HG03196 (cell line): ENCODE results near the gene NIM1K.
A peak's percentile ranks its signal among the peaks of the same experiment; 100 is the strongest.
"Not testable (repeated sequence)": the region's sequence is repeated elsewhere in the genome, so short reads cannot be mapped to it uniquely, and the experiment has no call there.

Experiments used
- ATAC-seq: cut with Tn5 transposase; IDR thresholded peaks from one replicate; pipeline ENCODE4 v1.9.1; 2021; ENCODE audit not compliant: unreplicated experiment

The NIM1K gene

DNA sequence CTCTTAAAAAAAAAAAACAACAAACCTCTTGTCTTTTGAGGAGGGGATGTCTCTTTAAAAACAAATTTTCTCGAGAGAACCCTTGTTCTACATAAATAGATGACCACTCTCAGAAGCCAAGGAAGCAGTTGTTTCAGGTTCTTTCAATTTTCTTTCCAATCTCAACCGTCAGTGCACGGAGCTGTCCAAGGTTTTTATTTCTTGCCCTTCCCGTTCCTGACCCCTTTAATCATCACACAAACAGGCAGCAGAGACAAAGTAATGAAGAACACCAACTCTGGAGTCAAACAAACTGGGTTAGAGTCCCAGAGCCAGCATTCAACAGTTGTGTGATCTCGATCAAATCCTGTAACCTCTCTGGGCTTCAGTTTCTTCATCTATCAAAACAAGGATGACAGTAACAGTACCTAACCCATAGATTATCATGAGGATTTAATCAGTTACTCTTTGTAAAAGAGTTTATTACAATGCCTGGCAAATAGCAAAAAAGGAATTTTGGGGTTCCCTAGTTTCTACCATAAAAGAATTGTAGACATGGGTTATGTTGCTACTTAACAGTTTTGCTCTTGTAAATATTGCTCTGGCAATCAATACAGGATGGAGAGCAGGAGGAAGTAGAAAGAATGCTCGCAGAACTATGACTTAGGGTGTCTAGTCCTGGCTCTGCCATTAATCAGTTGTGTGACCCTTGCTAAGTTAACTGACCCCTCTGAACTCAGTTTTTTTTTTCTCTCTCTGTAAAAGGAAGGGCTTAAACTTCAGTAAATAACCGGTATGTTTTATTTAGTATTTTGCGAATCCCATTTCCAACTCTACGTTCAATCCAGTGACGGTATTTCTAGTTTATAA, 1.0 kb upstream of the NIM1K start:
- no peak for ATAC-seq

DNA sequence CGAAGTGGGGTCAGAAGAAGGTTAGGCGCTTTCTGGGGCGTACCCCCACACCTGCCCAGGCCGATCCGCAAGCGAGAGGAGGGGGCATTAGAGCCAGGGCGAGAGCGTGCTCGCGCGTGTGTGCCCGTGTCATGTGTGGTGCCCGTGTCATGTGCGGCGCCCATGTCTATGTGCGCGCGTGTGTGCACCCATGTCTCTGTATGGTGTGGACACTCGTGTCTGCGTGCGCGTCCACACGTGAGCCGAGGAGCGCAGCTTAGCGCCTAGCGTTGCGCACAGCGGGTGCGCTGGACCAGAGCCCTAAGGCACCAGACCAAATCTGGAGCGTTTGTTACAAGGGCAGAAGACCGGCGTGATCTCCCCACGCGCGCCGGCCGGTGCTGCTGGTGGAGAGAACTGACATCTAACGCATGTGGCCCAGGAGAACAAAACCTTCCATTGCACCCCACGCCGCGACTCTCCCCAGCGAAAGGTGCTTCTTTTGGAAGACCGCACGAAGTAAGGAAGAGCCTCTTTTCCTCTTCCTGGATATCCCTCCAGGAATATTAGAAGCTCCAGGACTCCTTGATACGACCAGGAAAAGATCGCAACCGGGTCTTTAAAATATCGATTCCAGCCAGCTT, 644 bp downstream of the NIM1K start:
- ATAC-seq: peak; percentile 21

GRCh38 chr5:43193181-43193893, 1.3 kb downstream of the NIM1K start:
- ATAC-seq: no peak

DNA sequence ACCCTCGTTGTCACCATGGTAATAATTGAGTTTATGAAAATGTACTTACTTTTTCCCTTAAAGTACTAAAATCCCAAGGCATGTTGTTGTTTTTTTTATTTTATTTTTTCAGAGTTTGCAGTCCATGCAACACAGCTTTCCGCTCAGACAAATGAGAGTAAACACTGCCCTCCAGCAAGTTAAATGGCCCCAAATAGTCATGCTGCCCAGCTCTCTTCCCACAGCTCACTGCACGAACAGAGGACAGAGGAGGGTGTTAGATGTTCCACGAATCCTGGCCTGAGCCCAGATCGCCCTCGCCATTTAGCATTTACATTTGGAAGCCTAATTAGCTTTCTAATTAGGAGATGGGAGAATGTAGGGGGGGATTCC, 1.9 kb downstream of the NIM1K start:
- ATAC-seq: no peak

- no peak for ATAC-seq
Measured at GRCh38 chr5:43195670-43196265, 3.7 kb downstream of the NIM1K start.

GRCh38 chr5:43197535-43197934, 5.5 kb downstream of the NIM1K start:
- ATAC-seq: no peak

DNA sequence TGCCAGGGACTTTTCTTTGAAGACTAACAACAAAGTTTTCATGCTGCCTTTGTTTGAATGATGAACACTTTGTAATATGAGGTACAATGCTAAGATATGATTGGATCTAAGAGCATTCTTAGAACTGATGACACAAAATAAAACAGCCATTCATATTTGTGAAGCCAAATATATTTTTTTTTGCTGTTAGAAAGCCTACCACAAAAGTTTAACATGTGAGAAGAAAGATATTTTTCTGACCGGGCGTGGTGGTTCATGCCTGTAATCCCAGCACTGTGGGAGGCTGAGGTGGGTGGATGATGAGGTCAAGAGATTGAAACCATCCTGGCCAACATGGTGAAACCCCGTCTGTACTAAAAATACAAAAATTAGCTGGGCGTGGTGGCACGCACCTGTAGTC, 9.4 kb downstream of the NIM1K start:
- ATAC-seq: not testable (repeated sequence)

DNA sequence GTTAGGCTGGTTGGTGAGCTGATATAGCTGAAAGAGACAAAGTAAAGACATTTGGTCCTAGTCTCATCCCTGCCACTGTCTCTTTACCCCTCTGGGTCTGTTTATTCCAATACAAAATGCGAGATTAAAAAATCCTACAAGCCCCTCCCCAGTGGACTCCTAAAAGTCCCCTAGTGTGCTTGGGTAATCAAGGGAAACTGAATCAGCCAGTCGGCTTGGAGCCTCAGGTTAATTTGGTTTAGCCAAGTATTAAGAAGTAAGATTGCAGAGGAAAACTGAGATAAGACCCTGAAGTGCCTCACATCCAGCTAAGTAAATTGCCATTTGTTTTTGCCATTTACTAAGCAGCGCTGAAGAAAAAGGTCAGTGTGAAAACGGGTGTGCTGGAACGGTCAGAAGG, 10.4 kb downstream of the NIM1K start:
- ATAC-seq: no peak

DNA sequence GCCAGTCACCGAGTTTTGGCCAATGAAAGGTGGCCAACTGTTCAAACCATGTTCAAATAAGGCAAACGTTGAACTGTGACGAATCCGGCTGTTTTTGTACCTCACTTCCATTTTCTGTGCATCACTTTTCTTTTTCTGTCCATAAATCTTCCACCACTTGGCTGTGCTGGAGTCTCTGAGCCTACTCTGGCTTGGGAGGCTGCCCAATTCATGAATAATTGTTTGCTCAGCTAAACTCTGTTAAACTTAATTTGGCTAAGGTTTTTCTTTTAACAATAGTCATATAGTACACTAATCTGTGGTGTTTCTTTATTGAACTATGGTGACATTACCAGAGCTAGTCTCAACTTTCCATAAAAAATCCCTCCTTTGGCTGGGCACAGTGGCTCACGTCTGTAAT, 11.3 kb downstream of the NIM1K start:
- no peak for ATAC-seq

DNA sequence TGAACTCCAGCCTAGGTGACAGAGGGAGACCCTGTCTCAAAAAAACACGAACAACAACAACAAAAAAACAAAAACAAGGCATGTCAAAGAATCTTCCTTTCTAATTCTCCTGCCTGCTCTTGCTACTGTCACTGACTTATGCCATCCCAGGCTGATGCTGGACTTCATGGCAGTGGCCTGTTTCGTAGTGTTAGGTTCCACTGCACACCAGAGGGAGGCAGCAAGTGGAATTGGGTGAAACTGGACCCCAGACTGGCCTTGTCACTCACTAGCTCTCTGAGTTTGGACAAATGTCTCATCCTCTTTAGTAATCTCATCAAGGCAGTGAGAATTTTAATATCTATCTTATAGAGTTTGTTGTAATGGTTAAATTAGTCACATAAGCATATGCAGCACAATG, 12.9 kb downstream of the NIM1K start:
- no peak for ATAC-seq

- no peak for ATAC-seq
Measured at GRCh38 chr5:43207601-43208000, 15.6 kb downstream of the NIM1K start.

GRCh38 chr5:43208658-43209057, 16.6 kb downstream of the NIM1K start:
- no peak for ATAC-seq

DNA sequence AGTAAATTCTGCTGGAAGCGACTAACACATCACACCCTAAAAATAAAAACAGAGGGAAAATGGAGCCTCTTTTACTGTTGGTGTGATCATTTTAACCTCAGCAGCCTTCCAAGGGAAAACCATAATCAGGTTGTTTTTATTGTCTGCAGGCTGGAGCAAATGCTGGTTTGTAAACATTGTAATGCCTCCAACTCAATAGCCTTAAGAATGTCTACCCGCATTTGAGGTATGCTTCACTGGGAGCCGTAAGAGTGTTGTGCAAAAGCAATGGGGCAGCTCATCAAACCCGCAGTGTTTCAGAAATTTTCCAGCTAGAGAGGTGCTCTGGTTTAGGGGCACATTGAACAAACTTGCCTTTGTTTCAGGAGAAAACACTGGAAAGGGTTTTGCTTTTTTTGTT, 17.0 kb downstream of the NIM1K start:
- no peak for ATAC-seq

DNA sequence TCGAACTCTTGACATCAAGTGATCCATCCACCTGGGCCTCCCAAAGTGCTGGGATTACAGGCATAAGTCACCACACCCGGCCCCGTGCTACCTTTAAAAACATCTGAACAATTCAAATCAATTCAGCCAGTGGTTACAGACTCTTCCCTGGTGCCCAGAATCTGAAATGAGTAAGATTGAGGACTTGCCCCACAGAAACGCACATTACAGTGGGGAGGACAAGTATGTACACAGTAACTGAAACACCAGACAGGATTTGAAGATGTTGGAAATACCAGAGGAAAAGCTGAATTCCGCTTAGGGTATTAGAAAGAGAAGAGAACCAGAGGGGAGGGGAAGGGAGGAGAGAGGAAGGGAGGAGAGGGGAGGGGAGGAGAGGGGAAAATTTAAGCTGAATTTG, 17.8 kb downstream of the NIM1K start:
- no peak for ATAC-seq

DNA sequence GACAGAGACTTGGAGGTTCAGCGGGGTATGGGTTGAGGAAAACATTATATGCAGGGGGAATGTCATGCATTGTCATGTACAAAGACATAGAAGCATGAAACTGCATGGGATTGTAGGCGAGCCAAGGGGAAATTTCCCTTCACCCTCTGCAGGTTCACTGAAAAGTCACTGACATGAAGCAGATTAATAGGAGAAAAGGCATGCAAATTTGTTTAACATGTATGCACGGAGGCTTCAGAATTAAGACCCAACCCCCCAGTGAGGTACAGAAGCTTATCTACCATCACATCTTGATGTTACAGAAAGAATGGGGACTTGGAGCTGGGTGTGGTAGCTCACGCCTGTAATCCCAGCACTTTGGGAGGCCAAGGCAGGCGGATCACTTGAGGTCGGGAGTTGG, 18.5 kb downstream of the NIM1K start:
- ATAC-seq: no peak

GRCh38 chr5:43213951-43214350, 21.9 kb downstream of the NIM1K start:
- no peak for ATAC-seq

DNA sequence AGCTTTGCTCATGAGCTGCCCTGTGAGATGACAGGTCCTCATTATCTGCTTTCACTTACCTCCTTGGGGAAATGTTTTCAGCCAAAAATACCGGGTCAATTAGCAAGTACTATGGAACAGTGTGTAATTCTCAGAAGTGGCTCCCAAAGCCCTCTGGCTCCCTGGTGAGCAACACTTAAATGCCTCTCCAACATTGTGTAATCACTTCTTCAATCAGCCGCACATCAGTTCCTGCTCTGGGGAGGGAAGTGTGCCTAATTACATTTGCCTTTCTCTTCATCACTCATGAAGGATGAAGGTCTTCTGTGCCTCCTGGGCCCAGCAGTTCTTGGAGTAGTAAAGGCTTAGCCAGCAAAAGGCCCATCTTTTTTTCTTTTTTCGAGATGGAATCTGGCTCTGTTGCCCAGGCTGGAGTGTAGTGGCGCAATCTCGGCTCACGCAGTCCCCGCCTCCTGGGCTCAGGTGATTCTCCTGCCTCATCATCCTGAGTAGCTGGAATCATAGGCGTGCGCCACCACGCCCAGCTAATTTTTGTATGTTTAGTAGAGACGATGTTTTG, 23.1 kb downstream of the NIM1K start:
- ATAC-seq: no peak

DNA sequence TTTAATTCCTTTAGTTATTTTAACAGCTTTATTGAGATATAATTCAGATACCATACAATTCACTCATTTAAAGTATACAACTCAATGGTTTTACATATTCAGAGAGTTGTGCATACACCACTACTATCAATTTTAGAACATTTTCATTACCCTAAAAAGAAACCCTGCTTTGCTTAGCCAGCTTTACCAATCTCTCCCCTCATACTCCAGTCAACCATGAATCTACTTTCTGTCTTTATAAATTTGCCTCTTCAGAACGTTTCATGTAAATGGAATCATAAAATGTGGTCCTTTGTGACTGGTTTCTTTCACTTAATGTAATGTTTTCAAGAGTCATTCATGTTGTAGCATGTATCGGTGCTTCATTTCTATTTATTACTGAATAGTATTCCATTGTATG, 24.9 kb downstream of the NIM1K start:
- ATAC-seq: no peak

DNA sequence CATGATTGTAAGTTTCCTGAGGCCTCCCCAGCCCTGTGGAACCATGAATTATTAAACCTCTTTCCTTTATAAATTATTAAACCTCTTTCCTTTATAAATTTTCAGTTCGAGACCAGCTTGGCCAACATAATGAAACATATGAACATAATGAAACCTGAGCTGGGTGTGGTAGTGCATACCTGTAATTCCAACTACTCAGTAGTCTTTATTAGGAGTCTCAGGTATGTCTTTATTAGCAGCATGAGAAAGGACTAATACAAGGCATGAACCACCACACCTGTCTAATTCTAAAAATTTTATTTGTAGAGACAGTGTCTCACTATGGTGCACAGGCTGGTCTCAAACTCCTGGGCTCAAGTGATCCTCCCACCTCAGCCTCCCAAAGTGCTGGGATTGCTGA, 27.1 kb downstream of the NIM1K start:
- ATAC-seq: no peak

DNA sequence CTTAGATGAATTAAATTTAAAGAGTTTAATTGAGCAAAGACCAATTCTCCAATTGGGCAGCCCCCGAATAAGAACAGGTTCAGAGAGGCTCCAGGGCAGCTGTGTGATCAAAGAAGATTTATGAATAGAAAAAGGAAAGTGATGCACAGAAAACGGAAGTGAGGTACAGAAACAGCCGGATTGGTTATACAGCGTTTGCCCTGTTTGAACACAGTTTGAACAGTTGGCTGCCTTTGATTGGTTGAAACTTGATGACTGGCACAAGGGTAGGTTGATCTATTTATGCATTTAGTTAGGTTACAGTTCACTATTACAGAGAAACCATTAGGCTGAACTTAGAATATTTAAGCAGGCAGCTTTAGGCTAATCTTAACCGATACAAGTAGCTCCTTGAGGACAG, 29.5 kb downstream of the NIM1K start:
- ATAC-seq: no peak

- ATAC-seq: no peak
Measured at GRCh38 chr5:43225649-43226245, 33.7 kb downstream of the NIM1K start.
